Measurements from ENCODE around the gene NSUN7.

NSUN7 gene

DNA sequence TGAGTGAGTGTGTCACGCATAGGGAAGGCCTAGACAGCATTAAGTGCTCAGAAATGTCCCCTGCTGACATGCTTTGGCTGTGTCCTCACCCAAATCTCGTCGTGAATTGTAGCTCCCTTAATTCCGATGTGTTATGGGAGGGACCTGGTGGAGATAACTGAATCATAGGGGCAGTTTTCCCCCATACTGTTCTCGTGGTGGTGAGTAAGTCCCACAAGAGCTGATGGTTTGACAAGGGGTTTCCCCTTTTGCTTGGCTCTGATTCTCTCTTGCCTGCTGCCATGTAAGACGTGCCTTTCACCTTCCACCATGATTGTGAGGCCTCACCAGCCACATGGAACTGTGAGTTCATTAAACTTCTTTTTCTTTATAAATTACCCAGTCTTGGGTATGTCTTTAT, 78.0 kb downstream of the NSUN7 start:
- H2BK12ac ChIP-seq (ENCODE audit: low read length): no peak overlapping the region
- no peaks in the 10 kb centered on the region for H3K9me3 ChIP-seq (replicated peaks in 1 of 2; ENCODE audit: control insufficient read depth in 2 of 2, insufficient read depth in 1 of 2, low read depth in 1 of 2, low read length in 2 of 2)
- H4K8ac ChIP-seq (ENCODE audit: low read depth, low read length): no peak overlapping the region
- no peak overlapping the region for H2BK120ac ChIP-seq (ENCODE audit: low read depth, low read length)
- H3K4me2 ChIP-seq (ENCODE audit: insufficient read depth, low read length, poor library complexity, severe bottlenecking): no peak overlapping the region
- H2BK5ac ChIP-seq (ENCODE audit: low read length): no peak overlapping the region
- peaks cover 4 to 11% of the 10 kb centered on the region in 2 donors for H3K4me1 ChIP-seq (ENCODE audit: control insufficient read depth in 2 of 2, insufficient read depth in 1 of 2, low read depth in 1 of 2, low read length in 2 of 2)
- H3K36me3 ChIP-seq (replicated peaks in 1 of 2; ENCODE audit: control insufficient read depth in 2 of 2, insufficient read depth in 2 of 2, low read length in 2 of 2): peaks cover 39 to 67% of the 10 kb centered on the region in 2 donors
- no CpG with 5 or more reads among the region's 6 CpGs for WGBS, 2 donors (ENCODE audit: extremely low coverage in 2 of 2, insufficient read length in 2 of 2, insufficient replicate concordance in 1 of 2)
- H3K79me1 ChIP-seq (ENCODE audit: low read depth, low read length): peaks cover 4% of the 10 kb centered on the region
- no peak overlapping the region for H3K4ac ChIP-seq (ENCODE audit: low read length)
- no peak overlapping the region for H3K23ac ChIP-seq (ENCODE audit: low read depth, low read length, poor library complexity)
- H3K14ac ChIP-seq (ENCODE audit: low read length): no peak overlapping the region
- no peak overlapping the region for H2AK5ac ChIP-seq (ENCODE audit: low read depth, low read length)
- no peak overlapping the region for H3K27ac ChIP-seq (replicated peaks; ENCODE audit: low read length)
- no peak overlapping the region for H2AFZ ChIP-seq (ENCODE audit: low read length)
- H2BK15ac ChIP-seq (ENCODE audit: low read length): no peak overlapping the region
- H3K9ac ChIP-seq (ENCODE audit: low read depth, low read length, poor library complexity): no peak overlapping the region
- no peaks in the 10 kb centered on the region for H3K27me3 ChIP-seq (ENCODE audit: control insufficient read depth in 3 of 3, insufficient read depth in 3 of 3, low read depth in 1 of 3, low read length in 3 of 3)
- H3K4me3 ChIP-seq (ENCODE audit: low read length in 2 of 2): no peak overlapping the region
- H4K91ac ChIP-seq (ENCODE audit: low read depth, low read length, poor library complexity): no peak overlapping the region
- no peak overlapping the region for H3K18ac ChIP-seq (ENCODE audit: low read length)
- DNase-seq (ENCODE audit: low spot score): no peak

DNA sequence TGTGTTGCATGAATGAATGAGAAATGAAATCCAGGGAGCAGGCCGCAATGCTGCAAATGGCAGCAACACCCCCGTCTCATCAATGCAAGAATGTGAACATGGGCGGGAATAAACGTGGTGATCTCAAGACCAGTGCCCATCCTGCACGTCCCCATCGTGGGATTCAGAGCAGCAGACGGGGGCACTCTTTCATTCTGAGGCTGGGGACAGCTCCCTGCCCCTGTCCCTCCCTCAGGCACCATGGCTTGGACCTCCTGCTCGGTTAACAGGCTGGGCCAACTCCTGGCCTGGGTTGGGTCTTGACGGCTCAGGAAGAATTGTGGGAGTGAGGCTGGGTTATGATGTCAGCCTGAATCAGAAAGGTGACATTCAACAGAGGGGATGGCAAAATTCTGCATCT, 78.9 kb downstream of the NSUN7 start:
- Histone ChIP-seq H2BK120ac (ENCODE audit: low read depth, low read length) (no peak overlapping the region), H3K4me3 (ENCODE audit: low read length in 2 of 2) (no peak overlapping the region), H2BK12ac (ENCODE audit: low read length) (no peak overlapping the region), H3K14ac (ENCODE audit: low read length) (no peak overlapping the region), H2AK5ac (ENCODE audit: low read depth, low read length) (no peak overlapping the region), H3K23ac (ENCODE audit: low read depth, low read length, poor library complexity) (no peak overlapping the region), H3K27ac (replicated peaks; ENCODE audit: low read length) (no peak overlapping the region), H4K8ac (ENCODE audit: low read depth, low read length) (no peak overlapping the region), H2BK5ac (ENCODE audit: low read length) (no peak overlapping the region), H3K4me2 (ENCODE audit: insufficient read depth, low read length, poor library complexity, severe bottlenecking) (no peak overlapping the region), H3K18ac (ENCODE audit: low read length) (no peak overlapping the region), H3K4me1 (ENCODE audit: control insufficient read depth in 2 of 2, insufficient read depth in 1 of 2, low read depth in 1 of 2, low read length in 2 of 2) (peaks cover 4 to 11% of the 10 kb centered on the region in 2 donors), H4K91ac (ENCODE audit: low read depth, low read length, poor library complexity) (no peak overlapping the region), H3K9me3 (replicated peaks in 1 of 2; ENCODE audit: control insufficient read depth in 2 of 2, insufficient read depth in 1 of 2, low read depth in 1 of 2, low read length in 2 of 2) (no peaks in the 10 kb centered on the region), H3K79me1 (ENCODE audit: low read depth, low read length) (peaks cover 7% of the 10 kb centered on the region), H2BK15ac (ENCODE audit: low read length) (no peak overlapping the region), H2AFZ (ENCODE audit: low read length) (no peak overlapping the region), H3K36me3 (replicated peaks in 1 of 2; ENCODE audit: control insufficient read depth in 2 of 2, insufficient read depth in 2 of 2, low read length in 2 of 2) (peaks cover 30 to 64% of the 10 kb centered on the region in 2 donors), H3K9ac (ENCODE audit: low read depth, low read length, poor library complexity) (no peak overlapping the region), H3K4ac (ENCODE audit: low read length) (no peak overlapping the region), H3K27me3 (ENCODE audit: control insufficient read depth in 3 of 3, insufficient read depth in 3 of 3, low read depth in 1 of 3, low read length in 3 of 3) (no peaks in the 10 kb centered on the region)
- WGBS, 2 donors (ENCODE audit: extremely low coverage in 2 of 2, insufficient read length in 2 of 2, insufficient replicate concordance in 1 of 2): no CpG with 5 or more reads among the region's 9 CpGs
- DNase-seq (ENCODE audit: low spot score): no peak

DNA sequence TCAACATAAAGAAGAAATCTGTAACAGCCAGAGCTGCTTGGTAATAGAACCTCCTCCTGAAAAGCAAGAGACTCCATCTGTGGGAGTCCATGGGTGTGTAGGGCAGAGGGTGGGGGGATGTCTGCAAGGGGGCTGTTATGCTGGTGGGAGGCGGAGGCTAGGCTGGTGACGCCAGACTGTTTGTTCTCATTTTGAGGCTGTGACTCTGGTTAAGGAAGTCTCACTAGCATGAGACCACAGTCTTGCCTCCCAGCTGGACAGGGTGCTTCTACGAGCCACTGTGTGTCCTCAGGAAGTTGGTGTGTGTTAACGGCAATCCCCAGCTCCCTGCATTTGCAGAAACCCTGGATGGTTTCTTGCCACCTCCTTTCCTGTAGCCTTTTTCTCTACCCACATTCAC, 79.8 kb downstream of the NSUN7 start:
- H3K9me3 ChIP-seq (replicated peaks in 1 of 2; ENCODE audit: control insufficient read depth in 2 of 2, insufficient read depth in 1 of 2, low read depth in 1 of 2, low read length in 2 of 2): no peaks in the 10 kb centered on the region
- no peak overlapping the region for H3K14ac ChIP-seq (ENCODE audit: low read length)
- no peak overlapping the region for H4K8ac ChIP-seq (ENCODE audit: low read depth, low read length)
- peaks cover 7% of the 10 kb centered on the region for H3K79me1 ChIP-seq (ENCODE audit: low read depth, low read length)
- H4K91ac ChIP-seq (ENCODE audit: low read depth, low read length, poor library complexity): no peak overlapping the region
- H2BK12ac ChIP-seq (ENCODE audit: low read length): no peak overlapping the region
- no peak overlapping the region for H2AFZ ChIP-seq (ENCODE audit: low read length)
- no peak overlapping the region for H3K23ac ChIP-seq (ENCODE audit: low read depth, low read length, poor library complexity)
- no peak overlapping the region for H2BK15ac ChIP-seq (ENCODE audit: low read length)
- no peak overlapping the region for H3K4me2 ChIP-seq (ENCODE audit: insufficient read depth, low read length, poor library complexity, severe bottlenecking)
- DNase-seq (ENCODE audit: low spot score): no peak
- H2AK5ac ChIP-seq (ENCODE audit: low read depth, low read length): no peak overlapping the region
- no CpG with 5 or more reads among the region's 4 CpGs for WGBS, 2 donors (ENCODE audit: extremely low coverage in 2 of 2, insufficient read length in 2 of 2, insufficient replicate concordance in 1 of 2)
- H3K4ac ChIP-seq (ENCODE audit: low read length): no peak overlapping the region
- no peak overlapping the region for H2BK5ac ChIP-seq (ENCODE audit: low read length)
- peaks cover 7 to 11% of the 10 kb centered on the region in 2 donors for H3K4me1 ChIP-seq (ENCODE audit: control insufficient read depth in 2 of 2, insufficient read depth in 1 of 2, low read depth in 1 of 2, low read length in 2 of 2)
- H3K4me3 ChIP-seq (ENCODE audit: low read length in 2 of 2): no peak overlapping the region
- H3K9ac ChIP-seq (ENCODE audit: low read depth, low read length, poor library complexity): no peak overlapping the region
- H2BK120ac ChIP-seq (ENCODE audit: low read depth, low read length): no peak overlapping the region
- peaks cover 29 to 71% of the 10 kb centered on the region in 2 donors for H3K36me3 ChIP-seq (replicated peaks in 1 of 2; ENCODE audit: control insufficient read depth in 2 of 2, insufficient read depth in 2 of 2, low read length in 2 of 2)
- H3K27ac ChIP-seq (replicated peaks; ENCODE audit: low read length): no peak overlapping the region
- H3K18ac ChIP-seq (ENCODE audit: low read length): no peak overlapping the region
- H3K27me3 ChIP-seq (ENCODE audit: control insufficient read depth in 3 of 3, insufficient read depth in 3 of 3, low read depth in 1 of 3, low read length in 3 of 3): no peaks in the 10 kb centered on the region

DNA sequence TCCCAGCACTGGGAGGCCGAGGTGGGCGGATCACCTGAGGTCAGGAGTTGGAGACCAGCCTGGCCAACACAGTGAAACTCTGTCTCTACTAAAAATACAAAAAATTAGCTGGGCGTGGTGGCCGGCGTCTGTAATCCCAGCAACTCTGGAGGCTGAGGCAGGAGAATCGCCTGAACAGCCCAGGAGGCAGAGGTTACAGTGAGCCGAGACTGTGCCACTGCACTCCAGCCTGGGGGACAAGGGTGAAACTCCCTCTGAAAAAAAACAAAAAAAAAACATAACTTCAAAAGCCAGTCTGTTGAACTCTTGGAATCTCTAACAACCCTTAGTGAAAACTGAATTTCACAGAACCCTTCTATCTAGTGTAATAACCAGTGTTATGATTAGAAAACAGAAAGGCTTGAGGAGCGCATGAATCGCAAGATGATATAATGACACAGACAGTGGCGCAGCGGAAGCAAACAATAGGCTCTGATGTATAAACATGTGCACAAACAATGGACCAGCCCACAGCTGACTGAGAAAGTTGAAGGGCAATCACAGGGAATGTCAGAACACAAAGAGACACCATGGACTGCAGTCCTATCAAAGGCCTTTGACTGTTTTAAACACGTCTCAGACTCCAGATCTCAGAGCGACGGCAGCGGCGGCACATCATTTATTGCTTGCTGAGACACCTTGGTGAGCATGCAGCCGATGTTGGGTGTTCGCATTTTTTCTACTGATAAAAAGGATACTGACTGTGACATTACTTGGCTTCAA, 81.6 kb downstream of the NSUN7 start:
- Histone ChIP-seq H3K4me1 (ENCODE audit: control insufficient read depth in 2 of 2, insufficient read depth in 1 of 2, low read depth in 1 of 2, low read length in 2 of 2) (peaks cover 7 to 11% of the 10 kb centered on the region in 2 donors), H2BK15ac (ENCODE audit: low read length) (no peak overlapping the region), H3K27ac (replicated peaks; ENCODE audit: low read length) (no peak overlapping the region), H2BK120ac (ENCODE audit: low read depth, low read length) (no peak overlapping the region), H3K18ac (ENCODE audit: low read length) (no peak overlapping the region), H2BK12ac (ENCODE audit: low read length) (no peak overlapping the region), H3K4me3 (ENCODE audit: low read length in 2 of 2) (no peak overlapping the region), H2BK5ac (ENCODE audit: low read length) (no peak overlapping the region), H3K36me3 (replicated peaks in 1 of 2; ENCODE audit: control insufficient read depth in 2 of 2, insufficient read depth in 2 of 2, low read length in 2 of 2) (peaks cover 21 to 66% of the 10 kb centered on the region in 2 donors), H3K27me3 (ENCODE audit: control insufficient read depth in 3 of 3, insufficient read depth in 3 of 3, low read depth in 1 of 3, low read length in 3 of 3) (no peaks in the 10 kb centered on the region), H3K79me1 (ENCODE audit: low read depth, low read length) (peaks cover 7% of the 10 kb centered on the region), H3K9me3 (replicated peaks in 1 of 2; ENCODE audit: control insufficient read depth in 2 of 2, insufficient read depth in 1 of 2, low read depth in 1 of 2, low read length in 2 of 2) (no peaks in the 10 kb centered on the region), H3K14ac (ENCODE audit: low read length) (no peak overlapping the region), H3K4ac (ENCODE audit: low read length) (no peak overlapping the region), H3K9ac (ENCODE audit: low read depth, low read length, poor library complexity) (no peak overlapping the region), H4K8ac (ENCODE audit: low read depth, low read length) (no peak overlapping the region), H2AK5ac (ENCODE audit: low read depth, low read length) (no peak overlapping the region), H4K91ac (ENCODE audit: low read depth, low read length, poor library complexity) (no peak overlapping the region), H2AFZ (ENCODE audit: low read length) (no peak overlapping the region), H3K4me2 (ENCODE audit: insufficient read depth, low read length, poor library complexity, severe bottlenecking) (no peak overlapping the region), H3K23ac (ENCODE audit: low read depth, low read length, poor library complexity) (no peak overlapping the region)
- DNase-seq (ENCODE audit: low spot score): no peak
- WGBS, 2 donors (ENCODE audit: extremely low coverage in 2 of 2, insufficient read length in 2 of 2, insufficient replicate concordance in 1 of 2): no CpG with 5 or more reads among the region's 18 CpGs
